Sigmoid colon (tissue), 7 donors: ENCODE measurements around the gene FHAD1. TPM values are rescaled to one million over a fixed set of nuclear protein-coding genes. Genes with fewer than 3 reads are reported as not detected.

Experiments
- DNase-seq: peaks from one replicate; pipeline ENCODE4 v3.0.0-alpha.2; 2019
- H3K27ac ChIP-seq, 4 donors: fragments of 200-600 bp; sonication (generic); one replicate each; pipeline ENCODE4 v1.5.1; 2016 to 2019; ENCODE audit warnings: mild to moderate bottlenecking in 1 of 4
- H3K27me3 ChIP-seq, 3 donors: fragments of 200-600 bp; sonication (generic); one replicate each; pipeline ENCODE4 v1.5.1; 2019; ENCODE audit warnings: mild to moderate bottlenecking in 1 of 3
- H3K36me3 ChIP-seq, 4 donors: fragments of 200-600 bp; sonication (generic); one replicate each; pipeline ENCODE4 v1.5.1; 2016 to 2019
- H3K4me1 ChIP-seq, 4 donors: fragments of 200-600 bp; sonication (generic); one replicate each; pipeline ENCODE4 v1.5.1; 2017 to 2019
- H3K4me3 ChIP-seq, 4 donors: fragments of 200-600 bp; sonication (generic); one replicate each; pipeline ENCODE4 v1.5.1; 2017 to 2019; ENCODE audit warnings: mild to moderate bottlenecking in 2 of 4, moderate library complexity in 1 of 4
- H3K9me3 ChIP-seq, 4 donors: fragments of 200-600 bp in 3 of 4; sonication (generic) in 3 of 4; one replicate each; pipeline versions ENCODE4 v1.5.1 to v1.6.1; 2013 to 2019
- CTCF ChIP-seq, 4 experiments: fragments of 450-650 bp in 3 of 4; fragments of 200-600 bp in 1 of 4; IDR thresholded peaks; one replicate each; pipeline ENCODE4 v1.5.1; 2016 to 2019; ENCODE audit warnings: antibody characterized with exemption in 4 of 4, mild to moderate bottlenecking in 3 of 4, moderate library complexity in 2 of 4
- EP300 ChIP-seq, 4 donors: sonication (generic); formaldehyde crosslinking; IDR thresholded peaks; one replicate each; pipeline ENCODE4 v1.6.1; 2017; ENCODE audit warnings: antibody characterized with exemption in 4 of 4
- POLR2A ChIP-seq, 2 donors: fragments of 450-650 bp; IDR thresholded peaks; one replicate each; pipeline ENCODE4 v1.6.1; 2016; ENCODE audit warnings: antibody characterized with exemption in 2 of 2, mild to moderate bottlenecking in 2 of 2, moderate library complexity in 2 of 2
- POLR2AphosphoS5 ChIP-seq, 4 donors: sonication (generic); formaldehyde crosslinking; IDR thresholded peaks; one replicate each; pipeline ENCODE4 v1.6.1; 2017; ENCODE audit warnings: antibody characterized with exemption in 4 of 4
- WGBS, 2 donors: extraction: QIAGEN DNeasy Blood & Tissue Kit; methylation state at CpG; one replicate each; pipeline ENCODE4 v1.1.7; 2013; 5-methylcytosine and 5-hydroxymethylcytosine counted together
- intact Hi-C: fragments of 100-400 bp; cut with DNase I; formaldehyde crosslinking; loops from one replicate; pipeline ENCODE4 v1.15.1; 2023
- polyA plus RNA-seq, 3 donors: library from polyadenylated mRNA; stranded (reverse); fragments of 200-250 nt; gene quantifications; one replicate each; pipeline ENCODE4 v1.2.3, GENCODE V29; 2013
- total RNA-seq, 4 donors: library from RNA; depleted of rRNA; stranded (reverse); fragments of >200 nt; gene quantifications; one replicate each; pipeline ENCODE4 v1.1.0, GENCODE V29; 2016
- donor health status: healthy with polysubstance abuse.
- donor health status: Bipolar disorder and iron deficiency.
- donor health status: healthy.

FHAD1 gene
- total and polyA plus RNA-seq, 7 donors: 0.27 to 1.8 (median 0.92) TPM; not detected in 2

GRCh38 chr1:15342408-15342967 lies 95.5 kb downstream of the FHAD1 start:
- Histone ChIP-seq H3K27me3 (no peaks in the 10 kb centered on the region), H3K4me1 (peaks cover 0 to 51% (median 51%) of the 10 kb centered on the region in 4 donors), H3K9me3 (no peaks in the 10 kb centered on the region), H3K4me3 (no peak overlapping the region), H3K36me3 (no peaks in the 10 kb centered on the region), H3K27ac (peak overlapping the region; percentile 67 to 83 (median 79))
- no peak for DNase-seq
- 46 to 83% methylated on average over 4 of the region's 4 CpGs for WGBS, 2 donors
- TF ChIP-seq POLR2AphosphoS5 (IDR thresholded peaks at IDR 0.05): no peak
- TF ChIP-seq EP300 (IDR thresholded peaks at IDR 0.05): no peak
- no peak for TF ChIP-seq CTCF (IDR thresholded peaks at IDR 0.05)
- no peak for TF ChIP-seq POLR2A (IDR thresholded peaks at IDR 0.05)
- intact Hi-C loops: loop anchor here (5.0 kb wide), 1 partner anchor 85 kb away; no protein-coding TSS in a partner anchor

- intact Hi-C loops: loop anchor here (5.0 kb wide), 1 partner anchor 84 kb away; no protein-coding TSS in a partner anchor
- H3K27ac ChIP-seq: peak overlapping the region; percentile 67 to 83 (median 79)
- H3K4me1 ChIP-seq: peaks cover 0 to 45% (median 45%) of the 10 kb centered on the region in 4 donors
- H3K27me3 ChIP-seq: no peaks in the 10 kb centered on the region
- no peaks in the 10 kb centered on the region for H3K36me3 ChIP-seq
- no peak for DNase-seq
- H3K9me3 ChIP-seq: no peaks in the 10 kb centered on the region
- TF ChIP-seq POLR2A (IDR thresholded peaks at IDR 0.05) (no peak), EP300 (IDR thresholded peaks at IDR 0.05) (no peak), CTCF (IDR thresholded peaks at IDR 0.05) (no peak), POLR2AphosphoS5 (IDR thresholded peaks at IDR 0.05) (no peak)
- 87 to 92% methylated on average over 9 of the region's 9 CpGs for WGBS, 2 donors
- H3K4me3 ChIP-seq: peak overlapping the region in 2 of 4 donors; percentile 12 to 18
These were observed 96.1 kb downstream of the FHAD1 start for GRCh38 chr1:15343099-15343498.

- peak overlapping the region; percentile 67 to 83 (median 79) for H3K27ac ChIP-seq
- peaks cover 0 to 43% (median 42%) of the 10 kb centered on the region in 4 donors for H3K4me1 ChIP-seq
- no peaks in the 10 kb centered on the region for H3K9me3 ChIP-seq
- no peaks in the 10 kb centered on the region for H3K36me3 ChIP-seq
- intact Hi-C loops: loop anchor here (2.0 to 5.0 kb wide), 2 partner anchors 63 to 84 kb away; no protein-coding TSS in a partner anchor
- peak overlapping the region in 2 of 4 donors; percentile 12 to 18 for H3K4me3 ChIP-seq
- peak in 3 of 4 donors; percentile 31 to 66 (median 57) for TF ChIP-seq POLR2AphosphoS5 (IDR thresholded peaks at IDR 0.05)
- peak in 2 of 4 donors; percentile 6 to 7 for TF ChIP-seq EP300 (IDR thresholded peaks at IDR 0.05)
- TF ChIP-seq CTCF (IDR thresholded peaks at IDR 0.05): no peak
- peak; percentile 90 for DNase-seq
- no peaks in the 10 kb centered on the region for H3K27me3 ChIP-seq
- WGBS, 2 donors: 60 to 83% methylated on average over 11 of the region's 11 CpGs
These were observed 96.7 kb downstream of the FHAD1 start for GRCh38 chr1:15343729-15344128.

GRCh38 chr1:15344380-15344779 lies 97.4 kb downstream of the FHAD1 start:
- no peak overlapping the region for H3K4me3 ChIP-seq
- no peak for DNase-seq
- intact Hi-C loops: loop anchor here (2.0 to 5.0 kb wide), 2 partner anchors 62 to 83 kb away; no protein-coding TSS in a partner anchor
- no peaks in the 10 kb centered on the region for H3K27me3 ChIP-seq
- H3K9me3 ChIP-seq: no peaks in the 10 kb centered on the region
- H3K27ac ChIP-seq: peak overlapping the region; percentile 67 to 83 (median 79)
- peaks cover 0 to 43% (median 42%) of the 10 kb centered on the region in 4 donors for H3K4me1 ChIP-seq
- H3K36me3 ChIP-seq: no peaks in the 10 kb centered on the region
- TF ChIP-seq EP300 (IDR thresholded peaks at IDR 0.05): no peak
- TF ChIP-seq POLR2A (IDR thresholded peaks at IDR 0.05): no peak
- no peak for TF ChIP-seq POLR2AphosphoS5 (IDR thresholded peaks at IDR 0.05)
- TF ChIP-seq CTCF (IDR thresholded peaks at IDR 0.05): no peak
- 97 to 99% methylated on average over 3 of the region's 3 CpGs for WGBS, 2 donors
